OCI-LY3 (cell line): ENCODE data around the gene NOP56.

Experiments
- CTCF ChIP-seq: fragments of 200-600, 300-600 bp; sonication (generic); IDR thresholded peaks from 2 replicates; pipeline ENCODE4 v1.5.1; 2014; ENCODE audit warnings: antibody characterized with exemption, low read length, low read depth
- EZH2phosphoT487 ChIP-seq: fragments of 200-600 bp; shearing (Covaris generic); IDR thresholded peaks from 2 replicates; pipeline ENCODE4 v1.6.1; 2018; ENCODE audit warnings: antibody characterized with exemption, mixed run types, low read depth

GRCh38 chr20:2653556-2654383 is 1.3 kb downstream of the NOP56 start:
- TF ChIP-seq CTCF (no peak), EZH2phosphoT487 (no peak)
